Lower leg skin (tissue), 3 donors: Measurements from ENCODE around the gene GRIK4.

Source experiments
- POLR2A ChIP-seq, 2 donors: fragments of 450-650 bp; IDR thresholded peaks; one replicate each; pipeline ENCODE4 v1.6.1; 2016 to 2017; ENCODE audit warnings: antibody characterized with exemption in 2 of 2, mild to moderate bottlenecking in 1 of 2, moderate library complexity in 1 of 2
- TF ChIP-seq, protein P1 (sequence below), 3 donors: fragments of 450-650 bp; IDR thresholded peaks; one replicate each; pipeline ENCODE4 v1.5.1; 2016; ENCODE audit warnings: antibody characterized with exemption in 3 of 3, mild to moderate bottlenecking in 3 of 3, moderate library complexity in 2 of 3

DNA sequence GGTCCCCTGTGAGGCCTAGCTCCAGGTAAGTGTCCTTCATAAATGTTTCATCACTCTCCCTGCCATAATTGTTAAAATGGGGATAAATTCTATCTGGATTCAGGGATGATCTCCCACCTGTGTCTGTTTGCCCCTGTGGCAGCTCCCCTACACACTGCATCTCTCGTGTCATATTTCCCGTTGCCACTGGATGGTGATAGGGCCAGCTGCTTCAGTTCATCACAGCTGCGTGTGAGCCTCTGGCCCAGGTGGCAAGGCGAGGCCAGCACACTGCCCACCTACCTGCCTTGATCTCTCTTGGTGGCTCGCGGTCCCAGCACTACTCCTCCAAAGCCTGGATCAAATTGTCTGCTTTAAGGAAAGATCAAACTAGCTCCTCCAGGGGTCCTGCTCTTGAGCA is 187.4 kb downstream of the GRIK4 start:
- no peak for TF ChIP-seq POLR2A (IDR thresholded peaks at IDR 0.05)
- TF ChIP-seq, protein P1, sequence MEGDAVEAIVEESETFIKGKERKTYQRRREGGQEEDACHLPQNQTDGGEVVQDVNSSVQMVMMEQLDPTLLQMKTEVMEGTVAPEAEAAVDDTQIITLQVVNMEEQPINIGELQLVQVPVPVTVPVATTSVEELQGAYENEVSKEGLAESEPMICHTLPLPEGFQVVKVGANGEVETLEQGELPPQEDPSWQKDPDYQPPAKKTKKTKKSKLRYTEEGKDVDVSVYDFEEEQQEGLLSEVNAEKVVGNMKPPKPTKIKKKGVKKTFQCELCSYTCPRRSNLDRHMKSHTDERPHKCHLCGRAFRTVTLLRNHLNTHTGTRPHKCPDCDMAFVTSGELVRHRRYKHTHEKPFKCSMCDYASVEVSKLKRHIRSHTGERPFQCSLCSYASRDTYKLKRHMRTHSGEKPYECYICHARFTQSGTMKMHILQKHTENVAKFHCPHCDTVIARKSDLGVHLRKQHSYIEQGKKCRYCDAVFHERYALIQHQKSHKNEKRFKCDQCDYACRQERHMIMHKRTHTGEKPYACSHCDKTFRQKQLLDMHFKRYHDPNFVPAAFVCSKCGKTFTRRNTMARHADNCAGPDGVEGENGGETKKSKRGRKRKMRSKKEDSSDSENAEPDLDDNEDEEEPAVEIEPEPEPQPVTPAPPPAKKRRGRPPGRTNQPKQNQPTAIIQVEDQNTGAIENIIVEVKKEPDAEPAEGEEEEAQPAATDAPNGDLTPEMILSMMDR (IDR thresholded peaks at IDR 0.05) = no peak
